ENCODE data around the gene CPM. TPM values are rescaled to one million over a fixed set of nuclear protein-coding genes. Genes with fewer than 3 reads are reported as not detected.

The CPM gene
- total RNA-seq, 4 donors from 2014 or later = 59.0 to 120 (median 79.7) TPM

- no peaks in the 10 kb centered on the region for H3K9me3 ChIP-seq
- no peak overlapping the region for H3K27ac ChIP-seq
- 77% methylated on average over 5 of the region's 5 CpGs for WGBS
- H3K27me3 ChIP-seq = no peaks in the 10 kb centered on the region
- H3K36me3 ChIP-seq = peaks cover 77% of the 10 kb centered on the region
- no peak overlapping the region for H3K4me3 ChIP-seq
- DNase-seq (ENCODE audit: low spot score in 2 of 2) = no peak
- no peaks in the 10 kb centered on the region for H3K4me1 ChIP-seq
- TF ChIP-seq POLR2AphosphoS5 (IDR thresholded peaks at IDR 0.05) = no peak
- TF ChIP-seq EP300 (IDR thresholded peaks at IDR 0.05) = no peak
- no peak for TF ChIP-seq POLR2A (IDR thresholded peaks at IDR 0.05)
- TF ChIP-seq CTCF (IDR thresholded peaks at IDR 0.05) = no peak
Measured at GRCh38 chr12:68838046-68838886, 94.7 kb downstream of the CPM start.

- Histone ChIP-seq H3K27me3 (no peaks in the 10 kb centered on the region), H3K4me1 (no peaks in the 10 kb centered on the region), H3K4me3 (no peak overlapping the region), H3K9me3 (no peaks in the 10 kb centered on the region), H3K27ac (no peak overlapping the region), H3K36me3 (peaks cover 83% of the 10 kb centered on the region)
- WGBS = 95% methylated on average over 1 of the region's 1 CpG
- no peak for DNase-seq (ENCODE audit: low spot score in 2 of 2)
- TF ChIP-seq POLR2A (IDR thresholded peaks at IDR 0.05) (no peak), EP300 (IDR thresholded peaks at IDR 0.05) (no peak), POLR2AphosphoS5 (IDR thresholded peaks at IDR 0.05) (no peak), CTCF (IDR thresholded peaks at IDR 0.05) (no peak)
Measured at GRCh38 chr12:68837215-68837614, 95.8 kb downstream of the CPM start.

GRCh38 chr12:68835333-68835908, 97.5 kb downstream of the CPM start:
- H3K27ac ChIP-seq = no peak overlapping the region
- H3K4me1 ChIP-seq = no peaks in the 10 kb centered on the region
- 69% methylated on average over 10 of the region's 10 CpGs for WGBS
- peaks cover 76% of the 10 kb centered on the region for H3K36me3 ChIP-seq
- no peak overlapping the region for H3K4me3 ChIP-seq
- no peak for DNase-seq (ENCODE audit: low spot score in 2 of 2)
- TF ChIP-seq POLR2A (IDR thresholded peaks at IDR 0.05) = no peak
- TF ChIP-seq CTCF (IDR thresholded peaks at IDR 0.05) = no peak
- no peak for TF ChIP-seq POLR2AphosphoS5 (IDR thresholded peaks at IDR 0.05)
- TF ChIP-seq EP300 (IDR thresholded peaks at IDR 0.05) = no peak
- no peaks in the 10 kb centered on the region for H3K27me3 ChIP-seq
- no peaks in the 10 kb centered on the region for H3K9me3 ChIP-seq

- H3K4me3 ChIP-seq = no peak overlapping the region
- WGBS = 95% methylated on average over 4 of the region's 4 CpGs
- no peak overlapping the region for H3K27ac ChIP-seq
- H3K4me1 ChIP-seq = no peaks in the 10 kb centered on the region
- H3K27me3 ChIP-seq = no peaks in the 10 kb centered on the region
- DNase-seq (ENCODE audit: low spot score in 2 of 2) = no peak
- TF ChIP-seq CTCF (IDR thresholded peaks at IDR 0.05) (no peak), POLR2AphosphoS5 (IDR thresholded peaks at IDR 0.05) (no peak), POLR2A (IDR thresholded peaks at IDR 0.05) (no peak), EP300 (IDR thresholded peaks at IDR 0.05) (no peak)
- no peaks in the 10 kb centered on the region for H3K9me3 ChIP-seq
- peaks cover 69% of the 10 kb centered on the region for H3K36me3 ChIP-seq
Measured at GRCh38 chr12:68833508-68833907, 99.5 kb downstream of the CPM start.

GRCh38 chr12:68832504-68832867, 100.5 kb downstream of the CPM start:
- no peaks in the 10 kb centered on the region for H3K27me3 ChIP-seq
- TF ChIP-seq EP300 (IDR thresholded peaks at IDR 0.05) (no peak), CTCF (IDR thresholded peaks at IDR 0.05) (no peak), POLR2A (IDR thresholded peaks at IDR 0.05) (no peak), POLR2AphosphoS5 (IDR thresholded peaks at IDR 0.05) (no peak)
- 99% methylated on average over 4 of the region's 4 CpGs for WGBS
- peaks cover 71% of the 10 kb centered on the region for H3K36me3 ChIP-seq
- H3K4me1 ChIP-seq = no peaks in the 10 kb centered on the region
- H3K4me3 ChIP-seq = no peak overlapping the region
- no peak for DNase-seq (ENCODE audit: low spot score in 2 of 2)
- H3K27ac ChIP-seq = no peak overlapping the region
- no peaks in the 10 kb centered on the region for H3K9me3 ChIP-seq
